Upper lobe of left lung (tissue), 4 donors: ENCODE measurements around the gene LRRFIP1.

Experiments used
- POLR2A ChIP-seq, 4 donors: fragments of 450-650 bp; IDR thresholded peaks; one replicate each; pipeline ENCODE4 v1.5.1; 2016 to 2017; ENCODE audit warnings: antibody characterized with exemption in 4 of 4, mild to moderate bottlenecking in 2 of 4
- POLR2AphosphoS5 ChIP-seq, 2 donors: sonication (generic); formaldehyde crosslinking; IDR thresholded peaks; one replicate each; pipeline ENCODE4 v1.5.1; 2017; ENCODE audit warnings: antibody characterized with exemption in 2 of 2
- TF ChIP-seq, protein P1 (sequence below), 6 experiments: fragments of 450-650 bp in 4 of 6; fragments of 200-600 bp in 2 of 6; sonication (generic) in 2 of 6; IDR thresholded peaks; one replicate each; pipeline ENCODE4 v1.5.1; 2016 to 2019; ENCODE audit warnings: antibody characterized with exemption in 6 of 6

DNA sequence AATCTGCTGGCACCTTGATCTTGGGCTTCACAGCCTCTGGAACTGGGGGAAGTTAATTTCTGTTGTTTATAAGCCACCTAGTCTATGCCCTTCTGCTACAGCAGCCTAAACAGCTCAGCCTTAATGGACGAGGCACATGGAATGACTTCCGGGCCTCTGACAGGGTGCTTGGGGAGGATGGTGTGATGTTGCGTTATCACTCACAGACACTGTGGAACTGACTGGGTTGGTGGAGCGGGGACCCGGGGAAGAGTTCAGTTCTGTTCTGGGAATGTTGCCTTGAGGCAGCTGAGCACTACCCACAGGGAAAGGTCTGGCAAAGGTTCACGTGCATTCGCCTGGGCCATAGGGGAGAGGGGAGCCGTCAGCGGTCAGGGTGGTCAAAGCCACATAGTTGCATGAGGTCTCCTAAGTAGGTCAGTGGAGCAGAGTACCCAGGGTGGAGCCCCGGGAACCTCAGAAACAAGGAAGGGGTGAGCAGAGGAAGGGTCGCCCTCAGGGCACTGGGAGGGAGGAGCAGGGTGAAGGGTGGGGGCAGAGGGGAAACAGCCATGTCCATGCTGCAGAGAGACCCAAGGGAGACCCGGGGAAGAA, 36.2 kb downstream of the LRRFIP1 start:
- TF ChIP-seq, protein P1, sequence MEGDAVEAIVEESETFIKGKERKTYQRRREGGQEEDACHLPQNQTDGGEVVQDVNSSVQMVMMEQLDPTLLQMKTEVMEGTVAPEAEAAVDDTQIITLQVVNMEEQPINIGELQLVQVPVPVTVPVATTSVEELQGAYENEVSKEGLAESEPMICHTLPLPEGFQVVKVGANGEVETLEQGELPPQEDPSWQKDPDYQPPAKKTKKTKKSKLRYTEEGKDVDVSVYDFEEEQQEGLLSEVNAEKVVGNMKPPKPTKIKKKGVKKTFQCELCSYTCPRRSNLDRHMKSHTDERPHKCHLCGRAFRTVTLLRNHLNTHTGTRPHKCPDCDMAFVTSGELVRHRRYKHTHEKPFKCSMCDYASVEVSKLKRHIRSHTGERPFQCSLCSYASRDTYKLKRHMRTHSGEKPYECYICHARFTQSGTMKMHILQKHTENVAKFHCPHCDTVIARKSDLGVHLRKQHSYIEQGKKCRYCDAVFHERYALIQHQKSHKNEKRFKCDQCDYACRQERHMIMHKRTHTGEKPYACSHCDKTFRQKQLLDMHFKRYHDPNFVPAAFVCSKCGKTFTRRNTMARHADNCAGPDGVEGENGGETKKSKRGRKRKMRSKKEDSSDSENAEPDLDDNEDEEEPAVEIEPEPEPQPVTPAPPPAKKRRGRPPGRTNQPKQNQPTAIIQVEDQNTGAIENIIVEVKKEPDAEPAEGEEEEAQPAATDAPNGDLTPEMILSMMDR (IDR thresholded peaks at IDR 0.05), result no peak
- TF ChIP-seq POLR2A (IDR thresholded peaks at IDR 0.05) (no peak), POLR2AphosphoS5 (IDR thresholded peaks at IDR 0.05) (peak in 1 of 2 donors; percentile 37)
